ENCODE measurements around the gene ITGA5.

ITGA5 gene

GRCh38 chr12:54411391-54412241, 7.5 kb downstream of the ITGA5 start:
- peak; percentile 90 for DNase-seq (ENCODE audit: low read depth)

GRCh38 chr12:54409267-54409666, 9.8 kb downstream of the ITGA5 start:
- DNase-seq (ENCODE audit: low read depth): no peak

GRCh38 chr12:54407183-54407905, 11.7 kb downstream of the ITGA5 start:
- DNase-seq (ENCODE audit: low read depth): no peak

GRCh38 chr12:54405573-54405972, 13.5 kb downstream of the ITGA5 start:
- DNase-seq (ENCODE audit: low read depth): no peak

- DNase-seq (ENCODE audit: low read depth): no peak
These were observed 14.0 kb downstream of the ITGA5 start for GRCh38 chr12:54405106-54405505.

GRCh38 chr12:54404061-54405004, 14.7 kb downstream of the ITGA5 start:
- peak; percentile 60 for DNase-seq (ENCODE audit: low read depth)

- no peak for DNase-seq (ENCODE audit: low read depth)
These were observed 17.9 kb downstream of the ITGA5 start for GRCh38 chr12:54401119-54401518.

GRCh38 chr12:54398995-54399793, 19.9 kb downstream of the ITGA5 start:
- DNase-seq (ENCODE audit: low read depth): peak; percentile 77

- no peak for DNase-seq (ENCODE audit: low read depth)
These were observed 20.8 kb downstream of the ITGA5 start for GRCh38 chr12:54398218-54398617.

- no peak for DNase-seq (ENCODE audit: low read depth)
These were observed 21.9 kb downstream of the ITGA5 start for GRCh38 chr12:54397157-54397556.

- no peak for DNase-seq (ENCODE audit: low read depth)
These were observed 23.5 kb downstream of the ITGA5 start for GRCh38 chr12:54395545-54395944.

GRCh38 chr12:54394986-54395385, 24.1 kb downstream of the ITGA5 start:
- no peak for DNase-seq (ENCODE audit: low read depth)

GRCh38 chr12:54394281-54394719, 24.8 kb downstream of the ITGA5 start:
- no peak for DNase-seq (ENCODE audit: low read depth)

- no peak for DNase-seq (ENCODE audit: low read depth)
These were observed 25.3 kb downstream of the ITGA5 start for GRCh38 chr12:54393743-54394142.

- no peak for DNase-seq (ENCODE audit: low read depth)
These were observed 25.9 kb downstream of the ITGA5 start for GRCh38 chr12:54393207-54393609.

GRCh38 chr12:54392485-54393206, 26.4 kb downstream of the ITGA5 start:
- DNase-seq (ENCODE audit: low read depth): no peak

- no peak for DNase-seq (ENCODE audit: low read depth)
These were observed 28.2 kb downstream of the ITGA5 start for GRCh38 chr12:54390668-54391551.

GRCh38 chr12:54390176-54390667, 28.8 kb downstream of the ITGA5 start:
- DNase-seq (ENCODE audit: low read depth): no peak

- DNase-seq (ENCODE audit: low read depth): no peak
These were observed 29.4 kb downstream of the ITGA5 start for GRCh38 chr12:54389607-54390175.

All from iris pigment epithelial cell (primary cell).